HG02759 (cell line): ENCODE measurements around the gene PP2D1.
"Not testable (repeated sequence)": the region's sequence is repeated elsewhere in the genome, so short reads cannot be mapped to it uniquely, and the experiment has no call there.

Source experiments
- ATAC-seq: cut with Tn5 transposase; IDR thresholded peaks from one replicate; pipeline ENCODE4 v1.9.1; 2021; ENCODE audit warnings: mild to moderate bottlenecking, moderate library complexity; ENCODE audit not compliant: unreplicated experiment

Gene PP2D1

GRCh38 chr3:20040548-20041196 lies 28.6 kb upstream of the PP2D1 start:
- ATAC-seq = peak; percentile 40

- ATAC-seq = peak; percentile 66
Measured at GRCh38 chr3:20039765-20040547, 27.9 kb upstream of the PP2D1 start, which contains the start of gene KAT2B. TSS of gene KAT2B (plus strand) at chr3:20040446. CDS start at chr3:20040478, 32 bp downstream.

GRCh38 chr3:20039466-20039764 lies 27.4 kb upstream of the PP2D1 start:
- no peak for ATAC-seq

- no peak for ATAC-seq
Measured at GRCh38 chr3:20038699-20039465, 26.8 kb upstream of the PP2D1 start.

- no peak for ATAC-seq
Measured at GRCh38 chr3:20037255-20037996, 25.4 kb upstream of the PP2D1 start.

- ATAC-seq = no peak
Measured at GRCh38 chr3:20035019-20035418, 23.0 kb upstream of the PP2D1 start.

GRCh38 chr3:20031939-20032338 lies 19.9 kb upstream of the PP2D1 start:
- not testable (repeated sequence) for ATAC-seq

- no peak for ATAC-seq
Measured at GRCh38 chr3:20028905-20029331, 16.9 kb upstream of the PP2D1 start.

- no peak for ATAC-seq
Measured at GRCh38 chr3:20027136-20027535, 15.1 kb upstream of the PP2D1 start.

GRCh38 chr3:20023623-20024405 lies 11.8 kb upstream of the PP2D1 start:
- no peak for ATAC-seq

- no peak for ATAC-seq
Measured at GRCh38 chr3:20022954-20023622, 11.0 kb upstream of the PP2D1 start.

- ATAC-seq = not testable (repeated sequence)
Measured at GRCh38 chr3:20016076-20016475, 4.0 kb upstream of the PP2D1 start.

- no peak for ATAC-seq
Measured at GRCh38 chr3:20015525-20015924, 3.5 kb upstream of the PP2D1 start.

GRCh38 chr3:20013396-20013795 lies 1.3 kb upstream of the PP2D1 start:
- no peak for ATAC-seq

- ATAC-seq = no peak
Measured at GRCh38 chr3:20008646-20009045, 3.4 kb downstream of the PP2D1 start.

GRCh38 chr3:20007960-20008359 lies 4.1 kb downstream of the PP2D1 start:
- ATAC-seq = no peak

- no peak for ATAC-seq
Measured at GRCh38 chr3:20001932-20002331, 10.1 kb downstream of the PP2D1 start.

GRCh38 chr3:19997502-19997901 lies 14.6 kb downstream of the PP2D1 start:
- no peak for ATAC-seq

GRCh38 chr3:19994796-19995195 lies 17.3 kb downstream of the PP2D1 start:
- no peak for ATAC-seq

GRCh38 chr3:19988904-19989303 lies 23.2 kb downstream of the PP2D1 start:
- not testable (repeated sequence) for ATAC-seq
